ENCODE data around the gene LDAF1.
A peak's percentile ranks its signal among the peaks of the same experiment; 100 is the strongest.
"Not testable (repeated sequence)": the region's sequence is repeated elsewhere in the genome, so short reads cannot be mapped to it uniquely, and the experiment has no call there.

LDAF1 gene

GRCh38 chr16:21130811-21131210 is 27.7 kb upstream of the LDAF1 start:
- H3K27ac ChIP-seq: no peak overlapping the region
- no peak for TF ChIP-seq CTCF (conservative IDR thresholded peaks at IDR 0.05)

GRCh38 chr16:21134053-21134452 is 24.4 kb upstream of the LDAF1 start:
- no peak for TF ChIP-seq CTCF (conservative IDR thresholded peaks at IDR 0.05)
- H3K27ac ChIP-seq: no peak overlapping the region

GRCh38 chr16:21145738-21146137 is 12.7 kb upstream of the LDAF1 start:
- H3K27ac ChIP-seq: no peak overlapping the region
- TF ChIP-seq CTCF (conservative IDR thresholded peaks at IDR 0.05): no peak

- H3K27ac ChIP-seq: no peak within 1 kb of the TSS
- TF ChIP-seq CTCF (conservative IDR thresholded peaks at IDR 0.05): no peak
These were observed 8.0 kb upstream of the LDAF1 start, which contains the start of gene DNAH3 for GRCh38 chr16:21150375-21151001. Gene DNAH3, minus strand, starts transcription at chr16:21150846. Its CDS starts 527 bp downstream, at chr16:21150319.

GRCh38 chr16:21152160-21153030 is 6.1 kb upstream of the LDAF1 start:
- H3K27ac ChIP-seq: not testable (repeated sequence)

GRCh38 chr16:21153124-21153729 is 5.2 kb upstream of the LDAF1 start:
- H3K27ac ChIP-seq: not testable (repeated sequence)

GRCh38 chr16:21156011-21156410 is 2.5 kb upstream of the LDAF1 start:
- not testable (repeated sequence) for H3K27ac ChIP-seq

- peak; percentile 74 for TF ChIP-seq CTCF (conservative IDR thresholded peaks at IDR 0.05)
- no peak overlapping the region for H3K27ac ChIP-seq
These were observed 1.6 kb upstream of the LDAF1 start for GRCh38 chr16:21156767-21157467.
